B cell (primary cell): ENCODE results near the gene OR52E6.

Source experiments
- EZH2 ChIP-seq: IDR thresholded peaks from 2 replicates; pipeline ENCODE4 v1.6.1; 2012; ENCODE audit warnings: borderline replicate concordance, low read depth, mild to moderate bottlenecking, moderate library complexity, low read length; ENCODE audit not compliant: insufficient read depth, poor library complexity, severe bottlenecking
- TF ChIP-seq, protein P1 (sequence below): fragments of 200-600 bp; IDR thresholded peaks from one replicate; pipeline ENCODE4 v1.8.0; 2022; ENCODE audit warnings: antibody characterized with exemption, mild to moderate bottlenecking

- TF ChIP-seq, protein P1, sequence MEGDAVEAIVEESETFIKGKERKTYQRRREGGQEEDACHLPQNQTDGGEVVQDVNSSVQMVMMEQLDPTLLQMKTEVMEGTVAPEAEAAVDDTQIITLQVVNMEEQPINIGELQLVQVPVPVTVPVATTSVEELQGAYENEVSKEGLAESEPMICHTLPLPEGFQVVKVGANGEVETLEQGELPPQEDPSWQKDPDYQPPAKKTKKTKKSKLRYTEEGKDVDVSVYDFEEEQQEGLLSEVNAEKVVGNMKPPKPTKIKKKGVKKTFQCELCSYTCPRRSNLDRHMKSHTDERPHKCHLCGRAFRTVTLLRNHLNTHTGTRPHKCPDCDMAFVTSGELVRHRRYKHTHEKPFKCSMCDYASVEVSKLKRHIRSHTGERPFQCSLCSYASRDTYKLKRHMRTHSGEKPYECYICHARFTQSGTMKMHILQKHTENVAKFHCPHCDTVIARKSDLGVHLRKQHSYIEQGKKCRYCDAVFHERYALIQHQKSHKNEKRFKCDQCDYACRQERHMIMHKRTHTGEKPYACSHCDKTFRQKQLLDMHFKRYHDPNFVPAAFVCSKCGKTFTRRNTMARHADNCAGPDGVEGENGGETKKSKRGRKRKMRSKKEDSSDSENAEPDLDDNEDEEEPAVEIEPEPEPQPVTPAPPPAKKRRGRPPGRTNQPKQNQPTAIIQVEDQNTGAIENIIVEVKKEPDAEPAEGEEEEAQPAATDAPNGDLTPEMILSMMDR, result no peak
- no peak for TF ChIP-seq EZH2
Observed at GRCh38 chr11:5818245-5818886, 23.3 kb downstream of the OR52E6 start.
